ENCODE data around the gene SNPH.

- TF ChIP-seq CTCF (IDR thresholded peaks at IDR 0.05) (no peak), POLR2AphosphoS5 (IDR thresholded peaks at IDR 0.05) (no peak), EP300 (IDR thresholded peaks at IDR 0.05) (no peak)
Measured at GRCh38 chr20:1255675-1256074, 10.4 kb upstream of the SNPH start.
